Mesodermal cell (in vitro differentiated cells): ENCODE measurements around the gene RGPD3. TPM values are rescaled to one million over a fixed set of nuclear protein-coding genes. Genes with fewer than 3 reads are reported as not detected.
"Not testable (repeated sequence)": the region's sequence is repeated elsewhere in the genome, so short reads cannot be mapped to it uniquely, and the experiment has no call there.

Experiments used
- H3K27ac ChIP-seq: 2 replicates; pipeline ENCODE4 v1.7.0; 2013; ENCODE audit warnings: mild to moderate bottlenecking, low read depth, low read length, moderate library complexity; ENCODE audit not compliant: severe bottlenecking
- H3K36me3 ChIP-seq: 2 replicates; pipeline ENCODE4 v1.7.1; 2013; ENCODE audit warnings: mild to moderate bottlenecking, low read length, moderate library complexity; ENCODE audit not compliant: control insufficient read depth, insufficient read depth
- H3K4me1 ChIP-seq: one replicate; pipeline ENCODE4 v1.7.1; 2013; ENCODE audit warnings: mild to moderate bottlenecking, low read length; ENCODE audit not compliant: insufficient read depth, control insufficient read depth, poor library complexity, severe bottlenecking
- H3K4me3 ChIP-seq: 2 replicates; pipeline ENCODE4 v1.7.0; 2013; ENCODE audit warnings: low read length, control low read depth, mild to moderate bottlenecking; ENCODE audit not compliant: insufficient read depth, poor library complexity, severe bottlenecking; ENCODE audit errors: extremely low read depth
- H3K9me3 ChIP-seq: 2 replicates; pipeline ENCODE4 v1.7.1; 2013; ENCODE audit warnings: mild to moderate bottlenecking, low read length, moderate library complexity; ENCODE audit not compliant: control insufficient read depth
- WGBS, 2 experiments: methylation state at CpG; one replicate each; pipeline ENCODE4 v1.1.5; 2013; ENCODE audit warnings: missing lambda C conversion rate in 2 of 2; ENCODE audit not compliant: insufficient coverage in 2 of 2; 5-methylcytosine and 5-hydroxymethylcytosine counted together
- polyA plus RNA-seq, 2 experiments: library from polyadenylated mRNA; stranded (reverse); fragments of 50-300 nt; gene quantifications; one replicate each; pipeline ENCODE4 v1.2.3, GENCODE V29; 2013

Gene RGPD3
- 0.29 TPM for polyA plus RNA-seq (2013, experiment 1 of 2)
- polyA plus RNA-seq (2013, experiment 2 of 2) = 0.51 TPM

DNA sequence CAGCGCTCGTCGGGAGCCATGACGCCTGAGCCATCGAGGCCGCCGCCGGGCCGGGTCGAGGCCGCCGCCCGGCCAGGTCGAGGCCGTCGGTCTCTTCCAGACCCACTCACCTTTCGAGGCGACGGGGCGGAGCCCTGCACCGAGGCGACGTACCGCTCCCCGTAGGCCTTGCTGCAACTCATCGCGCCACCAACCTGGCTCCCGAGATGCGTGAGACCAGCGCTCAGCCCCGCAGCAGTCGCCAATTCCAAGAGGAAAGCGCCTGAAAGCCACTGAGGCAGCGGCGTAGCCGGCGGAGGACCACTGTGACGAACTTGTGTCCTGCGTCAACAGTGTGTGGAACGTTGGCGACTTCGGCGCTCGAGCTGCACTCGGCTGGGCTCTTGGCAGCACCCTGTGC is at the start of gene RGPD3:
Gene RGPD3 (minus strand): TSS at position 307 of the 400 bp plus-strand sequence. CDS start 125 bp downstream, at position 182.
- H3K4me1 ChIP-seq, H3K9me3 ChIP-seq, H3K4me3 ChIP-seq, H3K36me3 ChIP-seq, H3K27ac ChIP-seq: not testable (repeated sequence)
- WGBS, 2 experiments = 94 to 96% methylated on average over 36 to 43 of the region's 45 CpGs

- Histone ChIP-seq H3K27ac (no peak overlapping the region), H3K4me3 (no peak overlapping the region), H3K4me1 (no peaks in the 10 kb centered on the region), H3K36me3 (no peaks in the 10 kb centered on the region), H3K9me3 (no peaks in the 10 kb centered on the region)
- 90 to 94% methylated on average over 10 of the region's 11 CpGs for WGBS, 2 experiments
Observed at GRCh38 chr2:106517329-106517728, 49.1 kb upstream of the RGPD3 start.

GRCh38 chr2:106516864-106517263 is 48.7 kb upstream of the RGPD3 start:
- Histone ChIP-seq H3K27ac (no peak overlapping the region), H3K4me3 (no peak overlapping the region), H3K9me3 (no peaks in the 10 kb centered on the region), H3K36me3 (no peaks in the 10 kb centered on the region), H3K4me1 (no peaks in the 10 kb centered on the region)
- WGBS, 2 experiments = no CpG with 5 or more reads among the region's 1 CpG

- 83 to 100% methylated on average over 1 to 3 of the region's 4 CpGs for WGBS, 2 experiments
- Histone ChIP-seq H3K4me1 (no peaks in the 10 kb centered on the region), H3K36me3 (no peaks in the 10 kb centered on the region), H3K4me3 (no peak overlapping the region), H3K27ac (no peak overlapping the region), H3K9me3 (no peaks in the 10 kb centered on the region)
Observed at GRCh38 chr2:106516436-106516835, 48.2 kb upstream of the RGPD3 start.

- H3K9me3 ChIP-seq, H3K27ac ChIP-seq, H3K4me3 ChIP-seq, H3K4me1 ChIP-seq, H3K36me3 ChIP-seq: not testable (repeated sequence)
- WGBS, 2 experiments = 78 to 79% methylated on average over 2 to 3 of the region's 3 CpGs
Observed at GRCh38 chr2:106514827-106515226, 46.6 kb upstream of the RGPD3 start.

DNA sequence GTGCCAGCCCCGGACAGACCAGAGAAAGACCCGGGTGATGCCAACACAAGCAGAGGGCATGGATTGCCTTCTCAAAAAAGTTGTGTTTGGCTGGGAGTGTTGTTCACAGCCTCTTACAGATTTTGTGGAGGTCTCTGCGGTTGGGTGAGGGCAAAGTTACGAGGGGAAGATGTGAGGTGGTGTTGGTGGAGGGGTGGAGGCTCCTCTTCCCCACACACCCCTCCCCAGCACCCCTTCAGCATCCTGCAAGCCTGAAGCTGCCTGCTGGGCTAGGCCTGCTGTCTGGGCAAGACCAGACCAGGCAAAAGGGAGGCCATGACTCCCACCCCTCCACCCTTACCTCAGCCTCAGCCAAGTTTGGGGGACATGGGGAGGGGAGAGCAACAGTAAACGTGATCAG is 45.2 kb upstream of the RGPD3 start:
- H3K36me3 ChIP-seq, H3K27ac ChIP-seq, H3K9me3 ChIP-seq, H3K4me3 ChIP-seq, H3K4me1 ChIP-seq: not testable (repeated sequence)
- WGBS, 2 experiments = 83% methylated on average over 1 of the region's 5 CpGs; no CpG with 5 or more reads in 1 of the 2 experiments

GRCh38 chr2:106511934-106512333 is 43.7 kb upstream of the RGPD3 start:
- not testable (repeated sequence) for H3K9me3 ChIP-seq, H3K4me1 ChIP-seq, H3K27ac ChIP-seq, H3K36me3 ChIP-seq, H3K4me3 ChIP-seq
- 100% methylated on average over 2 of the region's 7 CpGs for WGBS, 2 experiments

GRCh38 chr2:106511476-106511901 is 43.3 kb upstream of the RGPD3 start:
- H3K4me1 ChIP-seq, H3K4me3 ChIP-seq, H3K9me3 ChIP-seq, H3K36me3 ChIP-seq, H3K27ac ChIP-seq: not testable (repeated sequence)
- 72 to 90% methylated on average over 2 to 9 of the region's 16 CpGs for WGBS, 2 experiments

GRCh38 chr2:106510791-106511190 is 42.6 kb upstream of the RGPD3 start:
- H3K9me3 ChIP-seq, H3K27ac ChIP-seq, H3K4me3 ChIP-seq, H3K36me3 ChIP-seq, H3K4me1 ChIP-seq: not testable (repeated sequence)
- WGBS, 2 experiments = no CpG with 5 or more reads among the region's 4 CpGs

- not testable (repeated sequence) for H3K4me1 ChIP-seq, H3K4me3 ChIP-seq, H3K36me3 ChIP-seq, H3K9me3 ChIP-seq, H3K27ac ChIP-seq
- 67 to 71% methylated on average over 2 of the region's 6 CpGs for WGBS, 2 experiments
Observed at GRCh38 chr2:106509374-106509770, 41.2 kb upstream of the RGPD3 start.

DNA sequence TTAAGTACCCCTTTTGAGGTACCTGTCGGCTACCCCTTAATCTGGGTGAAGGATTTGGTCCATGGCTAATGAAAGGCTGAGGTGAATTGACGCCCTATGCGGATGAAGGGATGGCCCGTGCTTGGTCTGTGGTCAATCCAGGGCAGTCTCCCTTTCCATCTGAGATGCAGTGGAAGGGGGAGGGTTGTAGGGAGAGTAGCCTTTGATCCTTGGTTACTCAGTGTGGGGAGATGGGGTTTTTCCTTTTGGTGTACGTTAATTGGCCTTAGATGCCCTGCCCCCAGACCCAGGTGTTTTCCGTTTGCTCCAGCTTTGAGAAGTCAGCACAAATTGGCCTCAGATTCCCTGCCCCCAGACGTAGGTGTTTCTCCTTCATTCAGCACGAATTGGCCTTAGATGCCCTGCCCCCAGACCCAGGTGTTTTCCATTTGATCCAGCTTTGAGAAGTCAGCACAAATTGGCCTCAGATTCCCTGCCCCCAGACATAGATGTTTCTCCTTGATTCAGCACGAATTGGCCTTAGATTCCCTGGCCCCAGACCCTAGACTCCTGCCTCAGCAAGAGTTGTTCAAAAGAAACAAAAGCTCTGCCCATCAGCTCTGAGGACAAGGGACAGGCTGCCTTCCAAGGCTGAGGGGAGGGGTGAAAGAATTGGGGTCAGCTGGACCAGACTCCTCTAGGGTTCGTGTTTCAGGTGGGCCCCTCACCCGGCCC is 40.6 kb upstream of the RGPD3 start:
- H3K4me3 ChIP-seq, H3K36me3 ChIP-seq, H3K4me1 ChIP-seq, H3K27ac ChIP-seq, H3K9me3 ChIP-seq: not testable (repeated sequence)
- 80 to 93% methylated on average over 1 to 4 of the region's 11 CpGs for WGBS, 2 experiments
